Keratinocyte (primary cell): ENCODE data around the gene TPTE.

Experiments used
- EZH2 ChIP-seq: IDR thresholded peaks from one replicate; pipeline ENCODE4 v1.6.1; 2012; ENCODE audit warnings: inconsistent platforms, mild to moderate bottlenecking, low read length, moderate library complexity
- TF ChIP-seq, protein P1 (sequence below), 3 experiments: IDR thresholded peaks in 1 of 3; conservative IDR thresholded peaks in 1 of 3; optimal IDR thresholded peaks in 1 of 3; 2 replicates in 2 of 3; 3 replicates in 1 of 3; pipeline versions ENCODE3 to v1.5.1; 2011; ENCODE audit warnings: low read length in 3 of 3, mild to moderate bottlenecking in 3 of 3, moderate library complexity in 2 of 3, control low read depth in 1 of 3, inconsistent platforms in 1 of 3; ENCODE audit not compliant: insufficient read depth in 2 of 3; ENCODE audit errors: extremely low read depth in 1 of 3

DNA sequence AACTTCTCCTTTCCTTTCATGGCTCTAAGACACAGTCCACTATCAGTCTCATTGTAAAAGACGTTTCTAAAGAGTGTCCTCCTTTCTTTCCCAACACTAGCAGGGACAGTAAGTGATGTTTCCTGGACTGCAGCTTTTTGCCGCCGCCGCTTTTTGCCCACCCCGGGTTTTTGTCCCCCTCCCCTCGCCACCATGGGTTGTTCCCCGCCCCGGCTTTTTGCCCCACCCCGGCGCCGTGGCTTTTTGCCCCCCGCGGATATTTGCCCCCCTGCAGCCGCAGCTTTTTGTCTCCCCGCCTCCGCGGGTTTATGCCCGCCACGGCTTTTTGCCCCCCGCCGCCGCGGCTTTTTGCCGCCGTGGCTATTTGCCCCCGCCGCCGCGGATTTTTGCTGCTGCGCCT lies 95.2 kb downstream of the TPTE start:
- TF ChIP-seq, protein P1, sequence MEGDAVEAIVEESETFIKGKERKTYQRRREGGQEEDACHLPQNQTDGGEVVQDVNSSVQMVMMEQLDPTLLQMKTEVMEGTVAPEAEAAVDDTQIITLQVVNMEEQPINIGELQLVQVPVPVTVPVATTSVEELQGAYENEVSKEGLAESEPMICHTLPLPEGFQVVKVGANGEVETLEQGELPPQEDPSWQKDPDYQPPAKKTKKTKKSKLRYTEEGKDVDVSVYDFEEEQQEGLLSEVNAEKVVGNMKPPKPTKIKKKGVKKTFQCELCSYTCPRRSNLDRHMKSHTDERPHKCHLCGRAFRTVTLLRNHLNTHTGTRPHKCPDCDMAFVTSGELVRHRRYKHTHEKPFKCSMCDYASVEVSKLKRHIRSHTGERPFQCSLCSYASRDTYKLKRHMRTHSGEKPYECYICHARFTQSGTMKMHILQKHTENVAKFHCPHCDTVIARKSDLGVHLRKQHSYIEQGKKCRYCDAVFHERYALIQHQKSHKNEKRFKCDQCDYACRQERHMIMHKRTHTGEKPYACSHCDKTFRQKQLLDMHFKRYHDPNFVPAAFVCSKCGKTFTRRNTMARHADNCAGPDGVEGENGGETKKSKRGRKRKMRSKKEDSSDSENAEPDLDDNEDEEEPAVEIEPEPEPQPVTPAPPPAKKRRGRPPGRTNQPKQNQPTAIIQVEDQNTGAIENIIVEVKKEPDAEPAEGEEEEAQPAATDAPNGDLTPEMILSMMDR (optimal IDR thresholded peaks at IDR 0.05 in 1 of 3, IDR thresholded peaks at IDR 0.05 in 1 of 3, conservative IDR thresholded peaks at IDR 0.05 in 1 of 3; ENCODE audit: extremely low read depth in 1 of 3, insufficient read depth in 2 of 3, low read length in 3 of 3) = no peak
- TF ChIP-seq EZH2 = no peak
